Measurements from ENCODE around the gene BCL2L11. TPM values are rescaled to one million over a fixed set of nuclear protein-coding genes. Genes with fewer than 3 reads are reported as not detected.
A peak's percentile ranks its signal among the peaks of the same experiment; 100 is the strongest.

BCL2L11 gene
- total RNA-seq, 1 donor from 2014 or later = 32.5 TPM

DNA sequence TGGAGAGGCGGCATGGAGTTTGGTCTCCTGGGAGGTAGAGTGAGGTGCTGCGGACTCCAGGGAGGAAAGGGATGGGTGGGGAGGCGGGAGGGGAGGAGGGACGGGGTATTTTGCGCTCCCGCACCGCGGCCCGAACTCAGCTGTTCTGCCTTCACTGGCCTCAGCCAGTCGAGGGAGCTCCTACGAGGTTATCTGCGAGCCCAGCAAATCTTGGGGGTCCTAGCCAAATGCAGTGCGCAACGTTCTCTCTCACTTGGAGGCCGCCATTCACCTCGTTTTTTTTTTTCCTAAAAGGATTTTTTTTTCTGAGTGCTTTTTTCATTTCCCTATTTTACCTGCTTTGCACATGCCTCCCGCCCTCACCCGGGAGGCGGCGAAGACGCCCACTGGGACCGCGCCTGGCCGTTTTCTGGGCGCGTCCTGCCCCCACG, 877 bp upstream of the BCL2L11 start:
- H3K9me3 Mint-ChIP-seq (ENCODE audit: unreplicated experiment) = no peaks in the 10 kb centered on the region
- H3K36me3 Mint-ChIP-seq (ENCODE audit: low read depth, unreplicated experiment) = peaks cover 2% of the 10 kb centered on the region
- TF ChIP-seq, protein P1, sequence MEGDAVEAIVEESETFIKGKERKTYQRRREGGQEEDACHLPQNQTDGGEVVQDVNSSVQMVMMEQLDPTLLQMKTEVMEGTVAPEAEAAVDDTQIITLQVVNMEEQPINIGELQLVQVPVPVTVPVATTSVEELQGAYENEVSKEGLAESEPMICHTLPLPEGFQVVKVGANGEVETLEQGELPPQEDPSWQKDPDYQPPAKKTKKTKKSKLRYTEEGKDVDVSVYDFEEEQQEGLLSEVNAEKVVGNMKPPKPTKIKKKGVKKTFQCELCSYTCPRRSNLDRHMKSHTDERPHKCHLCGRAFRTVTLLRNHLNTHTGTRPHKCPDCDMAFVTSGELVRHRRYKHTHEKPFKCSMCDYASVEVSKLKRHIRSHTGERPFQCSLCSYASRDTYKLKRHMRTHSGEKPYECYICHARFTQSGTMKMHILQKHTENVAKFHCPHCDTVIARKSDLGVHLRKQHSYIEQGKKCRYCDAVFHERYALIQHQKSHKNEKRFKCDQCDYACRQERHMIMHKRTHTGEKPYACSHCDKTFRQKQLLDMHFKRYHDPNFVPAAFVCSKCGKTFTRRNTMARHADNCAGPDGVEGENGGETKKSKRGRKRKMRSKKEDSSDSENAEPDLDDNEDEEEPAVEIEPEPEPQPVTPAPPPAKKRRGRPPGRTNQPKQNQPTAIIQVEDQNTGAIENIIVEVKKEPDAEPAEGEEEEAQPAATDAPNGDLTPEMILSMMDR (IDR thresholded peaks at IDR 0.05; ENCODE audit: unreplicated experiment) = no peak
- peaks cover 31% of the 10 kb centered on the region for H3K27me3 Mint-ChIP-seq (ENCODE audit: unreplicated experiment)
- peaks cover 16% of the 10 kb centered on the region for H3K4me1 Mint-ChIP-seq (ENCODE audit: unreplicated experiment)
- H3K27ac Mint-ChIP-seq (ENCODE audit: unreplicated experiment) = no peak overlapping the region
- peak; percentile 14 for DNase-seq (ENCODE audit: low spot score)
- peak overlapping the region; percentile 77 for H3K4me3 Mint-ChIP-seq (ENCODE audit: unreplicated experiment)

DNA sequence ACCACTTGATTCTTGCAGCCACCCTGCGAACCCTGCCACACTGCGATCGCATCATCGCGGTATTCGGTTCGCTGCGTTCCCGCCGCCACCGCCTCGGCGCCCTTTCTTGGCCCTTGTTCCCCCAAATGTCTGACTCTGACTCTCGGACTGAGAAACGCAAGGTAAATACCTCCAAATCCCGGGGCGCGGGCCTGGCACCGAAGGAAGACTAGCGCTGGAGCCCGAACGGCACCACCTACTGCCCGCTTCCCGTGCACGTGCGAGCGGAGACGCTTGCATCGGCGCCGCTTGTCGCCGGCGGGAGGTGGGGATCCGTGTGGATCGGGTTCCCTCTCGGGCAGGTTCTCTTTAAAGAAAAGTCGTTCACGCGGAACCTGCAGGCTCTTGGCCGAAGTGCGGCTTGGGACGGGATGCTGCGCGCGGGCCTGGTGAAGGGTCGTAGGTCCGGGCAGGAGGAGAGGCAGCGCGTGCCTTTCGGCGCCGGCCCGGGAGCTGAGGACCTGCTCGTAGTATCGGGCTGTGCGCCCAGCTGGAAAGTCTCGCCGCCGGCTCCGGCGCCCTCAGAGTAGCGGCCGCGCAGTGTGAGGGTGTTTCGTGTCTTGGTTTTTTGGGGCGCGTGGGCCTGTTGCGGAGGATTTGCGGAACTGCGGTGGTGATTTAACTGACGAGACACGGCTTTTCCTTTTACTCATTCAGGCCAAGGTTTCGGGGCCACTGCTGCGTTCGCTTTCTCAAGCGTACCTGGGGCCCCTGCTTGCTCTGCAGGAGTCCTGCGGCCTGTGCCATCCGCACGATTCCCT, 514 bp downstream of the BCL2L11 start:
- H3K4me3 Mint-ChIP-seq (ENCODE audit: unreplicated experiment) = peak overlapping the region; percentile 96
- H3K27me3 Mint-ChIP-seq (ENCODE audit: unreplicated experiment) = peaks cover 30% of the 10 kb centered on the region

DNA sequence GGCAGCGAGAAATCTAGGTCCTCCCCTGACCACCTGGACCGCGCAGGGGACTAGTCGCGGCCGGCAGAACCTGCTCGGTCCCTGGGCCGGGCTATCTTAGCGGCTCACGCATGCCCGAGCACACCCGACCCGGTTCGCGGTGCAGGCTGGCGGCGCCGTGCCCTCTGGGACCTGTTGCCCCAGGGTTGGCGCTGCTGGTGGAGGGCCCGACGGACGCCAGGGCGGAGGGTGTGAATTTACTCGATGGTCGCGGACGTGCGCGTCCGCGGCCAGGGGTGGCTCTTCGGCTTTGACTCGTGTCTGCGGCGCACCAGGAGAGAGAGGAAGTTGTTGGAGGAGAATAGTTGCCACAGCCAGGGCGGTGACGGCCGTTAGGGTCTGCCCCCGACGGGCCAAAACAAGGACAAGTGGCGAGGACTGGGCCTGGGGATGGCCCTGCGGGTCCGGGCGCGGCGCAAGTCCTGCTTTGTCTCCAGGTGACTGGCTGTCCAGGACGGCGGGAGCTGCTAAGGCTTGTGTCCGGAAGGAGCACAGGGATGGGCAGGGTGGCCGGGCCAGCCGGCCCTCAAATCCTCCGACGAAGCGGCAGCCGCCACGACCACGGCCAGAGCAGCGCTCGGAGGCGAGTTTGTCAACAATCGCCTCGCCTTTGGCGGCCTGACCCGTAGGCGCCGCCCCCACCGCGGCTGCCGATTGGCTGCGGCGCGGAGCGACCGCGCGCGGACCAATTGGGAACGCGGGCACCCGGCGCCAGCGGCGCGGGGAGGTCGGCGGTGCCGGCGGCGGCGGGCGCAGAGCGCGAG, 1.3 kb downstream of the BCL2L11 start:
- DNase-seq (ENCODE audit: low spot score) = peak; percentile 93
- H3K4me3 Mint-ChIP-seq (ENCODE audit: unreplicated experiment) = peak overlapping the region; percentile 96
- H3K4me1 Mint-ChIP-seq (ENCODE audit: unreplicated experiment) = peaks cover 12% of the 10 kb centered on the region
- peaks cover 10% of the 10 kb centered on the region for H3K36me3 Mint-ChIP-seq (ENCODE audit: low read depth, unreplicated experiment)
- H3K27me3 Mint-ChIP-seq (ENCODE audit: unreplicated experiment) = peaks cover 25% of the 10 kb centered on the region
- H3K9me3 Mint-ChIP-seq (ENCODE audit: unreplicated experiment) = no peaks in the 10 kb centered on the region
- TF ChIP-seq, protein P1 (IDR thresholded peaks at IDR 0.05; ENCODE audit: unreplicated experiment) = no peak
- peak overlapping the region; percentile 67 for H3K27ac Mint-ChIP-seq (ENCODE audit: unreplicated experiment)

More for the DNA sequence above, 514 bp downstream of the BCL2L11 start:
- Mint-ChIP-seq H3K9me3 (ENCODE audit: unreplicated experiment) (no peaks in the 10 kb centered on the region), H3K27ac (ENCODE audit: unreplicated experiment) (no peak overlapping the region), H3K36me3 (ENCODE audit: low read depth, unreplicated experiment) (peaks cover 10% of the 10 kb centered on the region), H3K4me1 (ENCODE audit: unreplicated experiment) (peaks cover 16% of the 10 kb centered on the region)
- TF ChIP-seq, protein P1 (IDR thresholded peaks at IDR 0.05; ENCODE audit: unreplicated experiment) = no peak
- DNase-seq (ENCODE audit: low spot score) = peak; percentile 41

DNA sequence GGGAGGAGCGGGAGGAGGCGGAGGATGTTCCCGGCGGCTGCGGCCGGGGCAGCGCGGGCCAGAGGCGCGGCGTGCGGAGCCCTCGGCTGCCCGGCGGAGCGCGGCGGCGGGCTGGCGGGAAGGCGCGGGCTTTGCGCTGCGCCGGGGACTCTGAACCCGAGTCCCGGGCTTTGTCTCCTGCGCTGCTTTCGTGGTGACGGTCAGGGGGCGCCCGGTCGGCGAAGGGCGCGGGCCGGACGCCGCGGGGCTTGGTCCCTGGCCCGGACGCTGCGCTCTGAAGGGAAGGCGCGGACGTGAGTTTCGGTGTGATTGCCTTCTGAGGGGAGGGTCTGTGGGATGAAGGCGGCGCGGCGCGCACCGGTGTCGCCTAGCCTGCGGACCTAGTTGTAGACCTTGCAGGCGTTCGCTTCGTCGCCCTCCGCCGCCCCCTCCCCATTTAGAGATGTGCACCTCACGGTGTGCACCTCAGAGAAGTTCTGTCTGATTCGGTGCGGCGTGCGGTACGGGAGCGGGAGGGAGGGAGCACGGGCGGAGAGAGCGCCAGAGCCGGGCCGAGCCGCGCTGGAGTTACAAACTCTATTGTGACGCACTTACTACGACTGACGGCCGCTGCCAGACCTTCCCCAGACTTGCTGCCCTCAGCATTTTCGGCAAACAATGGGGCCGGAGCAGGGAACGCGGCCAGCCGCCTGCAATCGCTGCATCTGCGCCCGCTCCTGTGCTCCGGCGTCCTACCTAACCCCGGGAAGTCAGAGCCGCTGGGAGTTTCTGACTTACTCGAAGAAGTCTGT, 2.1 kb downstream of the BCL2L11 start:
- TF ChIP-seq, protein P1 (IDR thresholded peaks at IDR 0.05; ENCODE audit: unreplicated experiment) = no peak
- peaks cover 23% of the 10 kb centered on the region for H3K27me3 Mint-ChIP-seq (ENCODE audit: unreplicated experiment)
- peaks cover 12% of the 10 kb centered on the region for H3K4me1 Mint-ChIP-seq (ENCODE audit: unreplicated experiment)
- no peaks in the 10 kb centered on the region for H3K9me3 Mint-ChIP-seq (ENCODE audit: unreplicated experiment)
- DNase-seq (ENCODE audit: low spot score) = peak; percentile 77
- H3K36me3 Mint-ChIP-seq (ENCODE audit: low read depth, unreplicated experiment) = peaks cover 10% of the 10 kb centered on the region
- H3K4me3 Mint-ChIP-seq (ENCODE audit: unreplicated experiment) = peak overlapping the region; percentile 94
- peak overlapping the region; percentile 87 for H3K27ac Mint-ChIP-seq (ENCODE audit: unreplicated experiment)
